AG04450 (cell line): ENCODE data around the gene LAPTM5. TPM values are rescaled to one million over a fixed set of nuclear protein-coding genes. Genes with fewer than 3 reads are reported as not detected.

Experiments
- CTCF ChIA-PET: fragments of 300-600, 350-600 bp; formaldehyde crosslinking; extraction: SDS; loops from one replicate; lab custom pipeline; 2022; ENCODE audit warnings: antibody characterized with exemption, inconsistent platforms; lab: Charles Lee
- POLR2A ChIA-PET: fragments of 350-600 bp; formaldehyde crosslinking; extraction: SDS; loops from one replicate; lab custom pipeline; 2021; ENCODE audit warnings: antibody characterized with exemption, inconsistent platforms; lab: Yijun Ruan, JAX
- DNase-seq: peaks from one replicate; pipeline ENCODE4 v3.0.0-alpha.2; 2011; ENCODE audit warnings: low read depth, low spot score
- H3K27ac ChIP-seq: one replicate; pipeline ENCODE4 v1.5.1; 2012; ENCODE audit warnings: low read depth, low read length, control low read depth
- H3K27me3 ChIP-seq: one replicate; pipeline ENCODE4 v1.6.0; 2012; ENCODE audit warnings: low read length; ENCODE audit not compliant: control insufficient read depth, insufficient read depth
- H3K4me3 ChIP-seq: 2 replicates; pipeline ENCODE4 v1.5.1; 2011; ENCODE audit warnings: mild to moderate bottlenecking, low read depth, low read length, control low read depth
- H3K9me3 ChIP-seq: 2 replicates; pipeline ENCODE4 v1.5.1; 2012; ENCODE audit warnings: low read length; ENCODE audit not compliant: control insufficient read depth, insufficient read depth
- polyA plus RNA-seq: library from polyadenylated mRNA; depleted of rRNA; stranded (reverse); fragments of >200 nt; gene quantifications from 2 replicates; pipeline ENCODE4 v1.2.3, GENCODE V29; 2011
- TF ChIP-seq, protein P1 (sequence below): IDR thresholded peaks from 2 replicates; pipeline ENCODE4 v1.5.1; 2011; ENCODE audit warnings: low read depth, low read length, control low read depth, inconsistent platforms

The LAPTM5 gene
- polyA plus RNA-seq, 1 experiment: 0.53 TPM

DNA sequence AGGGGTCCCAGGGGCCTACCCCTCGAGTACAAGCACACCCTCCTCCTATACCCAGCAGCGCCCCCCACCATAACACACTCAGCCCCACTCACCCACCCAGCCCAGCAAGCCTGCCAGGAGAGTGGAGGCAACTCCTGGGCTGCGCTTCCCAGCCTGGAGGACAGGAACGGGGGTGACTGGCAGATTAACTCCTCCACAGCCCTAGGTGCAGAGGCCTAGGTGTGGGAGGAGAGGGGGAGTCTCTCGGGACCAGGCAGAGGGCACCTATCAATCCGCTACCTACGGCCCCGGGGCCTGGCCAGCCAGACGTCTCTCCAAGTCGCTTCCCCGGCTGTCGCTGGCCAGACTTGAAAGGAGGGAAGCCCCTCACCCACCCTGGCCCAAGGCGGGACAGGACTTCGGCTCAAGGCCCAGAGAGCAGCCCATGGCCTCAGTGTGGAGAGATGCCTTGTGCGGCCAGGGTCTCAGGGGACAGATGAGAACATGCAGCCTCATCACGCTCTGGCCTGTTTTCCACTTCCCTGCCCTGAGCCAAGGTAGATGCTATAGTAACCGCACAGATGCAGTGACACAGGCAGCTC is 59.1 kb downstream of the LAPTM5 start:
- TF ChIP-seq, protein P1, sequence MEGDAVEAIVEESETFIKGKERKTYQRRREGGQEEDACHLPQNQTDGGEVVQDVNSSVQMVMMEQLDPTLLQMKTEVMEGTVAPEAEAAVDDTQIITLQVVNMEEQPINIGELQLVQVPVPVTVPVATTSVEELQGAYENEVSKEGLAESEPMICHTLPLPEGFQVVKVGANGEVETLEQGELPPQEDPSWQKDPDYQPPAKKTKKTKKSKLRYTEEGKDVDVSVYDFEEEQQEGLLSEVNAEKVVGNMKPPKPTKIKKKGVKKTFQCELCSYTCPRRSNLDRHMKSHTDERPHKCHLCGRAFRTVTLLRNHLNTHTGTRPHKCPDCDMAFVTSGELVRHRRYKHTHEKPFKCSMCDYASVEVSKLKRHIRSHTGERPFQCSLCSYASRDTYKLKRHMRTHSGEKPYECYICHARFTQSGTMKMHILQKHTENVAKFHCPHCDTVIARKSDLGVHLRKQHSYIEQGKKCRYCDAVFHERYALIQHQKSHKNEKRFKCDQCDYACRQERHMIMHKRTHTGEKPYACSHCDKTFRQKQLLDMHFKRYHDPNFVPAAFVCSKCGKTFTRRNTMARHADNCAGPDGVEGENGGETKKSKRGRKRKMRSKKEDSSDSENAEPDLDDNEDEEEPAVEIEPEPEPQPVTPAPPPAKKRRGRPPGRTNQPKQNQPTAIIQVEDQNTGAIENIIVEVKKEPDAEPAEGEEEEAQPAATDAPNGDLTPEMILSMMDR: no peak
- peaks cover 26% of the 10 kb centered on the region for H3K27me3 ChIP-seq
- no peak overlapping the region for H3K27ac ChIP-seq
- POLR2A ChIA-PET: no interaction called here
- H3K9me3 ChIP-seq: no peaks in the 10 kb centered on the region
- CTCF ChIA-PET: no interaction called here
- DNase-seq: no peak
- no peak overlapping the region for H3K4me3 ChIP-seq

DNA sequence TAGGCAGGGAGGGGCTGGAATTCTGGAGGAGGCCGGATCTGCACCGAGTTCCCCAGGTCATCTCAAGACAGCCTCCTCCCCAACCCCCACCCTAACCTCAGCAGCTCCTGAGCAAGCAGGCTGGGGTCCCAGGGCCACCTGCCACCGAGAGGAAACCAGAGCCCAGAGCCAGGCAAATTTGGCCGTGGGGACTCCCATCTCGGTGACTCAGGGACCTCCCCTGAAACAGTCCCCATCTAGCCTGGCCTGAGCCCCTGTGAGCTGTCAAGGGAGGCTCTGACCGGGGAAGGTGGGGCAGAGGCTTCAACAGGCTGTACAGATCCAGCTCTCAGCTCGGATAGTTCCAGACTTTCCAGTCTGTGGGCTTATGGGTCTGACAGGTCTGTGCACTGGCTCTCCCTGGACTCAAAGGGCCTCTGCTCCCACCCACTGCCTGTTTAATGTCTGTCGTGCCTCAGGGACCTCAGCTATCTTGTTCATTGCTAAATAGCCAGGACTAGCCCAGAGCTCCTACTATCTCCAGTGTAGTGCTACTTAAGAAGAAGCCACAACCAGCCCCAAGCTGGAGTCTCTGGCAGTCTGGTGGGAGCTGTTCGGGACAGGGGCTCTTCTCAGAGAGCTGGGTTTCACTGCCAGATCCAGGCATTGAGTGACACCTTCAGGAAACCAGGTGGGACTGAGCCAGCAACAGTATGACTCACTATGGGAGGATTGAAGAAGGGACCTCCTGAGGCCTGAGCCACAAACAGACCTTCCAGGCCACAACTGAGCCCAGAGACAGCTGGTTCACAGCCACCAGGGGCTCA is 59.8 kb downstream of the LAPTM5 start:
- TF ChIP-seq, protein P1: no peak
- POLR2A ChIA-PET: no interaction called here
- CTCF ChIA-PET: no interaction called here

DNA sequence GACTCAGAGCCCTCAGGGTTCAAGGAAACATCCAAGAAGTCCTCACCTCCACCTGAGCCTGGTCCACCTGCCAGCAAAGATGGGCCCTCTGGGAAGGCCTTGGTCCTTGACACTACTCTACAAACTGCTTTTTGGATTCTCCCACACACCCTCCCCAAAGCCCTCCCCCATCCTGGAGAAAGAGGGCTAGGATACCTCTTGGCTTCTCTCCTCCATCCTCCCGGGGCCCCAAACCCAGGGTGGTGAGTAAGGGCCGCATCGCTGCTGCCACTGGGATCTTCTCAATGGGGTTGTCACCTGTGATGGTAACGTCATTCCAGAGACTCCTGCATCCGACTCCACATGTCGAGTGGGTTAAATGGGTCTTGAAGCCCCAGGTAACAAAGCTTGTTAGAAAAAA is 60.7 kb downstream of the LAPTM5 start:
- ChIA-PET CTCF (no interaction called here), POLR2A (no interaction called here)
- no peak overlapping the region for H3K4me3 ChIP-seq
- no peak overlapping the region for H3K27ac ChIP-seq
- no peak for DNase-seq
- peaks cover 26% of the 10 kb centered on the region for H3K27me3 ChIP-seq
- TF ChIP-seq, protein P1: no peak
- H3K9me3 ChIP-seq: no peaks in the 10 kb centered on the region

More for the DNA sequence above, 59.8 kb downstream of the LAPTM5 start:
- Histone ChIP-seq H3K27ac (no peak overlapping the region), H3K27me3 (peaks cover 26% of the 10 kb centered on the region), H3K9me3 (no peaks in the 10 kb centered on the region), H3K4me3 (no peak overlapping the region)
- DNase-seq: no peak

DNA sequence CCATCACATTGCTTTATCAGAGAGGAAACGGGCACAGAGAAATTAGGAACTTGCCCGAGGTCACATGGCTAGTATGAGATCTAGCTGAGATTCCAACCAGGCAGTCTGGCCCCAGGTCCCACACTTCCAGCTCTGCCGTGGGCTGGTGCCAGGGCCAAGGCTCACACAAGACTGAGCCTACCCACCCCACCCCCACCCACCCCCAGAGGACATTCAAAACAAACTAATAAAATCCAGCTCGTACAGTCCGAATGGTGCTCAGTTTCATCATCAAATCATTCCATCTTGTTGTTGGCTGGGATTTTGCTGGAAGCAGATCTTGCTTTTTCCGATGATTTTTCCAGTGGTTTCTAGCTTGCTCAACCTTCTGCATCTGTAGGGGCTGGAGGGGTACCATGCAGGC is 62.1 kb downstream of the LAPTM5 start:
- TF ChIP-seq, protein P1: no peak
- CTCF ChIA-PET: interaction anchor here (0.8 kb wide), 1 partner anchor 584 kb away, joined by 3 read pairs; no protein-coding TSS in a partner anchor
- Histone ChIP-seq H3K27ac (no peak overlapping the region), H3K27me3 (peaks cover 28% of the 10 kb centered on the region), H3K4me3 (no peak overlapping the region), H3K9me3 (no peaks in the 10 kb centered on the region)
- POLR2A ChIA-PET: no interaction called here
- no peak for DNase-seq
